Fibroblast of villous mesenchyme (primary cell): Measurements from ENCODE around the gene CACNA1B. TPM values are rescaled to one million over a fixed set of nuclear protein-coding genes. Genes with fewer than 3 reads are reported as not detected.

ENCODE experiments used
- DNase-seq: peaks from one replicate; pipeline ENCODE4 v3.0.0-alpha.2; 2010; ENCODE audit warnings: low read depth
- H3K4me3 ChIP-seq: 2 replicates; pipeline ENCODE4 v1.5.1; 2011; ENCODE audit warnings: low read depth, mild to moderate bottlenecking, low read length
- CTCF ChIP-seq: IDR thresholded peaks from 2 replicates; pipeline ENCODE4 v1.5.1; 2012; ENCODE audit warnings: low read depth, mild to moderate bottlenecking, low read length; ENCODE audit not compliant: insufficient read depth
- total RNA-seq: library from RNA; depleted of rRNA; stranded (reverse); fragments of >200 nt; gene quantifications from 2 replicates; pipeline ENCODE4 v1.2.3, GENCODE V29; 2012

The CACNA1B gene
- total RNA-seq, 1 donor, result 0.43 TPM

GRCh38 chr9:137892424-137893191, 15.0 kb downstream of the CACNA1B start:
- H3K4me3 ChIP-seq, result no peak overlapping the region
- TF ChIP-seq CTCF, result no peak
- DNase-seq, result no peak

- no peak for DNase-seq
- H3K4me3 ChIP-seq, result no peak overlapping the region
Measured at GRCh38 chr9:137893670-137894069, 16.1 kb downstream of the CACNA1B start.

GRCh38 chr9:137899551-137900360, 22.2 kb downstream of the CACNA1B start:
- H3K4me3 ChIP-seq, result no peak overlapping the region
- no peak for TF ChIP-seq CTCF
- DNase-seq, result no peak

More at GRCh38 chr9:137893670-137894069, 16.1 kb downstream of the CACNA1B start:
- no peak for TF ChIP-seq CTCF

GRCh38 chr9:137900584-137901310, 23.2 kb downstream of the CACNA1B start:
- H3K4me3 ChIP-seq, result no peak overlapping the region
- no peak for TF ChIP-seq CTCF
- no peak for DNase-seq

GRCh38 chr9:137902646-137903045, 25.1 kb downstream of the CACNA1B start:
- TF ChIP-seq CTCF, result no peak
- DNase-seq, result no peak
- no peak overlapping the region for H3K4me3 ChIP-seq

GRCh38 chr9:137905740-137906139, 28.2 kb downstream of the CACNA1B start:
- TF ChIP-seq CTCF, result no peak
- no peak overlapping the region for H3K4me3 ChIP-seq
- DNase-seq, result no peak
